ENCODE results near the gene EMSY. TPM values are rescaled to one million over a fixed set of nuclear protein-coding genes. Genes with fewer than 3 reads are reported as not detected.

The EMSY gene
- total and polyA plus RNA-seq, 3 experiments from 2014 or later, result 24.5 to 28.8 (median 28.2) TPM

- H3K27ac ChIP-seq (ENCODE audit: low read depth, low read length), result no peak overlapping the region
- no peaks in the 10 kb centered on the region for H3K27me3 ChIP-seq (ENCODE audit: insufficient read depth, low read length, poor library complexity, severe bottlenecking)
- Mint-ChIP-seq H3K27ac (no peak overlapping the region), H3K27me3 (peaks cover 4 to 31% of the 10 kb centered on the region in 2 donors), H3K4me3 (no peak overlapping the region), H3K36me3 (no peaks in the 10 kb centered on the region), H3K9me3 (no peaks in the 10 kb centered on the region), H3K4me1 (no peaks in the 10 kb centered on the region)
- H3K4me1 ChIP-seq (ENCODE audit: insufficient read depth, low read length), result no peaks in the 10 kb centered on the region
- H3K4me3 ChIP-seq (ENCODE audit: low read length), result no peak overlapping the region
- no peaks in the 10 kb centered on the region for H3K9me3 ChIP-seq (ENCODE audit: low read length)
- ChIA-PET CTCF (no interaction called here), POLR2A (interaction anchor here (0.6 kb wide), 1 partner anchor 340 kb away, joined by 5 read pairs; no protein-coding TSS in a partner anchor)
- H3K36me3 ChIP-seq (ENCODE audit: insufficient read depth, low read length), result no peaks in the 10 kb centered on the region
- DNase-seq, result no peak
These were observed 29.7 kb upstream of the EMSY start for GRCh38 chr11:76415073-76415472.

- H3K27ac Mint-ChIP-seq, result no peak overlapping the region
- Histone ChIP-seq H3K27me3 (ENCODE audit: insufficient read depth, low read length, poor library complexity, severe bottlenecking) (no peaks in the 10 kb centered on the region), H3K4me3 (ENCODE audit: low read length) (no peak overlapping the region), H3K4me1 (ENCODE audit: insufficient read depth, low read length) (no peaks in the 10 kb centered on the region), H3K27ac (ENCODE audit: low read depth, low read length) (no peak overlapping the region), H3K9me3 (ENCODE audit: low read length) (no peaks in the 10 kb centered on the region), H3K36me3 (ENCODE audit: insufficient read depth, low read length) (no peaks in the 10 kb centered on the region)
- DNase-seq, result no peak
- H3K27me3 Mint-ChIP-seq, result peaks cover 0 to 20% of the 10 kb centered on the region in 2 donors
- ChIA-PET POLR2A (no interaction called here), CTCF (interaction anchor here (1.3 kb wide), 2 partner anchors 22 to 212 kb away, joined by 3 to 4 read pairs; no protein-coding TSS in a partner anchor)
- H3K9me3 Mint-ChIP-seq, result no peaks in the 10 kb centered on the region
- H3K36me3 Mint-ChIP-seq, result no peaks in the 10 kb centered on the region
- H3K4me1 Mint-ChIP-seq, result peaks cover 7 to 12% (median 11%) of the 10 kb centered on the region in 3 donors
- H3K4me3 Mint-ChIP-seq, result peak overlapping the region in 1 of 7 donors; percentile 15
These were observed 24.9 kb upstream of the EMSY start for GRCh38 chr11:76419896-76420295.

- no peaks in the 10 kb centered on the region for H3K9me3 ChIP-seq (ENCODE audit: low read length)
- H3K4me3 ChIP-seq (ENCODE audit: low read length), result no peak overlapping the region
- no peaks in the 10 kb centered on the region for H3K36me3 ChIP-seq (ENCODE audit: insufficient read depth, low read length)
- H3K27me3 ChIP-seq (ENCODE audit: insufficient read depth, low read length, poor library complexity, severe bottlenecking), result no peaks in the 10 kb centered on the region
- ChIA-PET CTCF (no interaction called here), POLR2A (no interaction called here)
- Mint-ChIP-seq H3K4me3 (peak overlapping the region in 1 of 7 donors; percentile 56), H3K27me3 (peaks cover 2% of the 10 kb centered on the region in 2 donors), H3K36me3 (no peaks in the 10 kb centered on the region), H3K4me1 (peaks cover 9 to 16% (median 13%) of the 10 kb centered on the region in 3 donors), H3K9me3 (no peaks in the 10 kb centered on the region), H3K27ac (peak overlapping the region in 4 of 8 donors; percentile 6 to 68 (median 12))
- H3K4me1 ChIP-seq (ENCODE audit: insufficient read depth, low read length), result no peaks in the 10 kb centered on the region
- DNase-seq, result no peak
- no peak overlapping the region for H3K27ac ChIP-seq (ENCODE audit: low read depth, low read length)
These were observed 20.4 kb upstream of the EMSY start for GRCh38 chr11:76424379-76424778.

- no peaks in the 10 kb centered on the region for H3K9me3 ChIP-seq (ENCODE audit: low read length)
- H3K4me3 Mint-ChIP-seq, result peak overlapping the region in 1 of 7 donors; percentile 15
- H3K4me1 Mint-ChIP-seq, result peaks cover 9 to 16% (median 13%) of the 10 kb centered on the region in 3 donors
- H3K4me3 ChIP-seq (ENCODE audit: low read length), result no peak overlapping the region
- CTCF ChIA-PET, result no interaction called here
- H3K36me3 Mint-ChIP-seq, result no peaks in the 10 kb centered on the region
- POLR2A ChIA-PET, result no interaction called here
- H3K36me3 ChIP-seq (ENCODE audit: insufficient read depth, low read length), result no peaks in the 10 kb centered on the region
- H3K27ac Mint-ChIP-seq, result peak overlapping the region in 3 of 8 donors; percentile 11 to 14 (median 13)
- H3K4me1 ChIP-seq (ENCODE audit: insufficient read depth, low read length), result no peaks in the 10 kb centered on the region
- no peak overlapping the region for H3K27ac ChIP-seq (ENCODE audit: low read depth, low read length)
- H3K27me3 ChIP-seq (ENCODE audit: insufficient read depth, low read length, poor library complexity, severe bottlenecking), result no peaks in the 10 kb centered on the region
- DNase-seq, result no peak
- no peaks in the 10 kb centered on the region for H3K9me3 Mint-ChIP-seq
- peaks cover 2% of the 10 kb centered on the region in 2 donors for H3K27me3 Mint-ChIP-seq
These were observed 19.9 kb upstream of the EMSY start for GRCh38 chr11:76424891-76425290.

- peaks cover 9 to 16% (median 13%) of the 10 kb centered on the region in 3 donors for H3K4me1 Mint-ChIP-seq
- no peak overlapping the region for H3K4me3 Mint-ChIP-seq
- Histone ChIP-seq H3K27ac (ENCODE audit: low read depth, low read length) (no peak overlapping the region), H3K9me3 (ENCODE audit: low read length) (no peaks in the 10 kb centered on the region), H3K4me3 (ENCODE audit: low read length) (no peak overlapping the region), H3K27me3 (ENCODE audit: insufficient read depth, low read length, poor library complexity, severe bottlenecking) (no peaks in the 10 kb centered on the region), H3K4me1 (ENCODE audit: insufficient read depth, low read length) (no peaks in the 10 kb centered on the region), H3K36me3 (ENCODE audit: insufficient read depth, low read length) (no peaks in the 10 kb centered on the region)
- ChIA-PET POLR2A (no interaction called here), CTCF (no interaction called here)
- H3K27ac Mint-ChIP-seq, result no peak overlapping the region
- H3K9me3 Mint-ChIP-seq, result no peaks in the 10 kb centered on the region
- no peaks in the 10 kb centered on the region for H3K36me3 Mint-ChIP-seq
- no peak for DNase-seq
- H3K27me3 Mint-ChIP-seq, result peaks cover 2% of the 10 kb centered on the region in 2 donors
These were observed 18.2 kb upstream of the EMSY start for GRCh38 chr11:76426660-76427059.

- Mint-ChIP-seq H3K4me3 (no peak overlapping the region), H3K27me3 (no peaks in the 10 kb centered on the region), H3K4me1 (no peaks in the 10 kb centered on the region), H3K27ac (no peak overlapping the region), H3K36me3 (peaks cover 1 to 4% (median 1%) of the 10 kb centered on the region in 3 donors), H3K9me3 (no peaks in the 10 kb centered on the region)
- Histone ChIP-seq H3K4me1 (ENCODE audit: insufficient read depth, low read length) (no peaks in the 10 kb centered on the region), H3K27me3 (ENCODE audit: insufficient read depth, low read length, poor library complexity, severe bottlenecking) (no peaks in the 10 kb centered on the region), H3K4me3 (ENCODE audit: low read length) (no peak overlapping the region), H3K36me3 (ENCODE audit: insufficient read depth, low read length) (no peaks in the 10 kb centered on the region), H3K27ac (ENCODE audit: low read depth, low read length) (no peak overlapping the region), H3K9me3 (ENCODE audit: low read length) (no peaks in the 10 kb centered on the region)
- ChIA-PET POLR2A (no interaction called here), CTCF (no interaction called here)
- DNase-seq, result no peak
These were observed 8.8 kb upstream of the EMSY start for GRCh38 chr11:76436020-76436419.

- Histone ChIP-seq H3K4me3 (ENCODE audit: low read length) (peak overlapping the region; percentile 94), H3K4me1 (ENCODE audit: insufficient read depth, low read length) (peaks cover 19% of the 10 kb centered on the region), H3K27me3 (ENCODE audit: insufficient read depth, low read length, poor library complexity, severe bottlenecking) (no peaks in the 10 kb centered on the region), H3K36me3 (ENCODE audit: insufficient read depth, low read length) (no peaks in the 10 kb centered on the region), H3K27ac (ENCODE audit: low read depth, low read length) (peak overlapping the region; percentile 93), H3K9me3 (ENCODE audit: low read length) (no peaks in the 10 kb centered on the region)
- H3K36me3 Mint-ChIP-seq, result peaks cover 0 to 35% (median 3%) of the 10 kb centered on the region in 3 donors
- no peak for DNase-seq
- no peaks in the 10 kb centered on the region for H3K9me3 Mint-ChIP-seq
- H3K27ac Mint-ChIP-seq, result peak overlapping the region; percentile 95 to 99 (median 97)
- ChIA-PET POLR2A (interaction anchor here (0.7 kb wide), 1 partner anchor 235 kb away, joined by 7 read pairs; no protein-coding TSS in a partner anchor), CTCF (no interaction called here)
- peaks cover 33 to 45% (median 37%) of the 10 kb centered on the region in 3 donors for H3K4me1 Mint-ChIP-seq
- H3K4me3 Mint-ChIP-seq, result peak overlapping the region; percentile 90 to 98 (median 97)
- H3K27me3 Mint-ChIP-seq, result peaks cover 0 to 4% of the 10 kb centered on the region in 2 donors
These were observed 1.4 kb upstream of the EMSY start for GRCh38 chr11:76443268-76443980.

GRCh38 chr11:76444065-76444383 lies 794 bp upstream of the EMSY start:
- H3K27ac ChIP-seq (ENCODE audit: low read depth, low read length), result peak overlapping the region; percentile 93
- Mint-ChIP-seq H3K4me3 (peak overlapping the region; percentile 90 to 98 (median 97)), H3K27me3 (peaks cover 0 to 4% of the 10 kb centered on the region in 2 donors), H3K4me1 (peaks cover 36 to 49% (median 43%) of the 10 kb centered on the region in 3 donors), H3K9me3 (no peaks in the 10 kb centered on the region), H3K36me3 (peaks cover 0 to 39% (median 6%) of the 10 kb centered on the region in 3 donors), H3K27ac (peak overlapping the region; percentile 95 to 99 (median 97))
- no peaks in the 10 kb centered on the region for H3K9me3 ChIP-seq (ENCODE audit: low read length)
- ChIA-PET CTCF (no interaction called here), POLR2A (no interaction called here)
- H3K4me1 ChIP-seq (ENCODE audit: insufficient read depth, low read length), result peaks cover 19% of the 10 kb centered on the region
- peak overlapping the region; percentile 94 for H3K4me3 ChIP-seq (ENCODE audit: low read length)
- DNase-seq, result no peak
- H3K36me3 ChIP-seq (ENCODE audit: insufficient read depth, low read length), result no peaks in the 10 kb centered on the region
- H3K27me3 ChIP-seq (ENCODE audit: insufficient read depth, low read length, poor library complexity, severe bottlenecking), result no peaks in the 10 kb centered on the region

All from CD8-positive, alpha-beta memory T cell (primary cell).